ENCODE data around the gene ARMC10. TPM values are rescaled to one million over a fixed set of nuclear protein-coding genes. Genes with fewer than 3 reads are reported as not detected.

ARMC10 gene
- 45.4 and 48.6 TPM in 2 replicates for total RNA-seq

DNA sequence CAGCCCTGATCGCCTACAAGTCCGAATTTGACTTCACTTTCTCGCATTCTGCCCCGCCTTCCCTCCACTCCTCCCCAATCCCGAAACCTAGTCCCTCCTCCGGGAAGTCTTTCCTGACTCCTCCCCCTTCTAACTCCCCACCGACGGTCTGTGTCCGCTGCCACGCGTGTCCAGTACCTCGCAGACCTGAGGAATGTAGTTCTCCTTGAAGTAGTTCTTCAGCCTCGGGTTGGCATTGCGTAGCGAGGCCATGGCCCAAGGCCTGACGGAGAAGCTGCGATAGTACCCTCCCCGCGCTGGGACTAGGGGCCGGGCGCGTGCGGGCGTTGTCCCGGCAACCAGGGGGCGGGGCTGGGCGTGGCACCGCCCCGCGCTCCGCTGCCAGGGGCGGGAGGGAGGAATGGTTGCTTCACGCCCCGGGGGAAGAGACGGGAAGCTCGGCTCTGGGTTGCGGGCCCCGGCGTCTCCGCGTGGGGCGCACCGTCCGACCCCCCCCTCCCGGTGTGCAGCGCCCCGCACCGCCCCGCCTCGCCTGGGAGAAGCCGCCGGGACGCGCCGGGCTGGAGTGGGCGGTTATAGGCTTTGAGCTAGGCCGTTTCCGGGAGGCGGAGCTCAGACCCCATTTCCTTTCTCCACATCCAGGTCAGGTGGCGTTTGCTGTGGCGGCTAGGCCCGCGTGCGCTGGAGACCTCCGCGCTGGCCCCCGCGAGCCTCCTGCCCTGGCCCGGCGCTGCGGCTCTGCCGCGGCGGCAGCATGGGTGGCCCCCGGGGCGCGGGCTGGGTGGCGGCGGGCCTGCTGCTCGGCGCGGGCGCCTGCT lies at the start of gene ARMC10, which contains the start of gene FBXL13:
Gene ARMC10 (plus strand): TSS at position 622 of the 818 bp plus-strand sequence. CDS start 133 bp downstream, at position 755.
Gene FBXL13 (minus strand): TSS at position 278 of the 818 bp plus-strand sequence.

Other genes with a start within 250 kb of the ARMC10 start
- 82.2 and 143 TPM in 2 replicates for gene LRRC17, start 162.1 kb upstream of the ARMC10 start, total RNA-seq
- gene FBXL13, start 344 bp upstream of the ARMC10 start, total RNA-seq, result 0.99 and 1.5 TPM in 2 replicates
- gene NAPEPLD, start 74.0 kb downstream of the ARMC10 start, total RNA-seq, result 15.9 and 18.9 TPM in 2 replicates
- 67.8 and 98.0 TPM in 2 replicates for gene PMPCB, start 222.3 kb downstream of the ARMC10 start, total RNA-seq

All from smooth muscle cell of trachea (primary cell).